Nephron (organoid): ENCODE measurements around the gene TENM4.

Source experiments
- H3K27ac Mint-ChIP-seq, 3 experiments: 2 replicates each; pipeline ENCODE4 v1.8.0; 2020; ENCODE audit warnings: mixed read lengths in 3 of 3, mild to moderate bottlenecking in 2 of 3, moderate library complexity in 1 of 3
- H3K27me3 Mint-ChIP-seq: 2 replicates; pipeline ENCODE4 v1.8.0; 2021; ENCODE audit warnings: low read depth, mild to moderate bottlenecking, moderate library complexity, mixed read lengths
- H3K36me3 Mint-ChIP-seq: 2 replicates; pipeline ENCODE4 v1.8.0; 2020; ENCODE audit warnings: low read depth, mixed read lengths
- H3K4me1 Mint-ChIP-seq: 2 replicates; pipeline ENCODE4 v1.8.0; 2020; ENCODE audit warnings: mixed read lengths
- H3K4me3 Mint-ChIP-seq, 3 experiments: 2 replicates each; pipeline ENCODE4 v1.8.0; 2020; ENCODE audit warnings: mild to moderate bottlenecking in 3 of 3, mixed read lengths in 3 of 3, moderate library complexity in 2 of 3
- H3K9me3 Mint-ChIP-seq: 2 replicates; pipeline ENCODE4 v1.8.0; 2020; ENCODE audit warnings: mixed read lengths
- TF ChIP-seq, protein P1 (sequence below), 3 experiments: fragments of 200-600 bp; sonication (generic); IDR thresholded peaks; one replicate each; pipeline ENCODE4 v1.5.0; 2021; ENCODE audit warnings: antibody characterized with exemption in 3 of 3; ENCODE audit not compliant: unreplicated experiment in 3 of 3

The TENM4 gene

DNA sequence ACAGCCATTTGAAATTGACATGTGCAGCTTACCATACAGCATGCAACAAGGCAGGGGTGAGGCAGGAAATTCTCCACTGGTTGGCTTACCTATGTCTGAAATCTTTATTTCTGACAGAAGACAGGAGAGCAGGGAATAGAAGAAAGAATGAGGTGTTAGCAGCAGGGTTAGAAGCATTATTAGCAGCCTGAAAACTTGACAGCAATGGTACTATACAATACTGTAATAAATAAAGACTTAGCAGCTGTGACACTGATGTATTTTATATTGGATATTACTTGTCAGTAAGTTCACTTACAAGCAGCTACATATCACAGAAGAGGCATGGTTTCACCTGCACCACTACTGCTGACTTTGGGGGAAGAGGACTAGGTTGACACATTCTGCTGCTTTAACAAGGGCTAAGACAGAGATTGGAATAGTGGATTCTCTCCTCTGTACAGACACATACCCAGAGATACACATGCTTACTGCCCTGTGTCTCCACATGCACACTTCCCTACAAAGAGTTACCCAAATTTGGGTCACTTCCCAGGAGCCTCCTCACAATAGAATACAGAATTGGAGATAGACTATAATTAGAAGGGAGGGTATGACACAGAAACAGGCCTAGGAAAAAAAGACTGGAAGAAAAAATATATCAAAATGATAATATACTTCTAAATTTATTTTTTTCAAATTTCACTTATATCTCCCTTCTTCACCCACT is 720.4 kb downstream of the TENM4 start:
- Mint-ChIP-seq H3K36me3 (peaks cover 71% of the 10 kb centered on the region), H3K27ac (no peak overlapping the region), H3K9me3 (no peaks in the 10 kb centered on the region), H3K4me3 (no peak overlapping the region), H3K4me1 (no peaks in the 10 kb centered on the region), H3K27me3 (no peaks in the 10 kb centered on the region)
- TF ChIP-seq, protein P1, sequence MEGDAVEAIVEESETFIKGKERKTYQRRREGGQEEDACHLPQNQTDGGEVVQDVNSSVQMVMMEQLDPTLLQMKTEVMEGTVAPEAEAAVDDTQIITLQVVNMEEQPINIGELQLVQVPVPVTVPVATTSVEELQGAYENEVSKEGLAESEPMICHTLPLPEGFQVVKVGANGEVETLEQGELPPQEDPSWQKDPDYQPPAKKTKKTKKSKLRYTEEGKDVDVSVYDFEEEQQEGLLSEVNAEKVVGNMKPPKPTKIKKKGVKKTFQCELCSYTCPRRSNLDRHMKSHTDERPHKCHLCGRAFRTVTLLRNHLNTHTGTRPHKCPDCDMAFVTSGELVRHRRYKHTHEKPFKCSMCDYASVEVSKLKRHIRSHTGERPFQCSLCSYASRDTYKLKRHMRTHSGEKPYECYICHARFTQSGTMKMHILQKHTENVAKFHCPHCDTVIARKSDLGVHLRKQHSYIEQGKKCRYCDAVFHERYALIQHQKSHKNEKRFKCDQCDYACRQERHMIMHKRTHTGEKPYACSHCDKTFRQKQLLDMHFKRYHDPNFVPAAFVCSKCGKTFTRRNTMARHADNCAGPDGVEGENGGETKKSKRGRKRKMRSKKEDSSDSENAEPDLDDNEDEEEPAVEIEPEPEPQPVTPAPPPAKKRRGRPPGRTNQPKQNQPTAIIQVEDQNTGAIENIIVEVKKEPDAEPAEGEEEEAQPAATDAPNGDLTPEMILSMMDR (IDR thresholded peaks at IDR 0.05; ENCODE audit: unreplicated experiment in 3 of 3): no peak

DNA sequence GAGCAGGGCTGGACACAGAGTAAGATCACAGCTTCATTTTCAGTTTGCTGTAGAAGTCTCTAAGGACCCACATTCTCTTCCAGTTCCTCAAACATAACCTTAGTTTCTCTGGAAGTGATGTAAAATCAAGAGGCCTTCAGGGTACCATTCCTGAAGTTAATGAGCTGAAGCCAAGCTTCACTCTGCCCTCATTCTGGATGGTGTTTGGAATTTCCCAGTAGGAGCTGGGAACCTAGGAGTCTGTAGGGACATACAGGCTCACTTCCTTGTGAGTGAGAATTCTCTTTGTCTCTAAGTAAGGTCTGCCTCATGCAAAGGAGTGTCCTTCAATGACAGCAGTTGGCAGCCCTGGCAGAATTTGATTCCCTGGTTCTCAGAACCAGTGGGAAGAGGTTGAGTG is 723.8 kb downstream of the TENM4 start:
- peaks cover 58% of the 10 kb centered on the region for H3K36me3 Mint-ChIP-seq
- no peaks in the 10 kb centered on the region for H3K4me1 Mint-ChIP-seq
- H3K27me3 Mint-ChIP-seq: no peaks in the 10 kb centered on the region
- no peaks in the 10 kb centered on the region for H3K9me3 Mint-ChIP-seq
- H3K4me3 Mint-ChIP-seq: no peak overlapping the region
- TF ChIP-seq, protein P1 (IDR thresholded peaks at IDR 0.05; ENCODE audit: unreplicated experiment in 3 of 3): no peak
- no peak overlapping the region for H3K27ac Mint-ChIP-seq

DNA sequence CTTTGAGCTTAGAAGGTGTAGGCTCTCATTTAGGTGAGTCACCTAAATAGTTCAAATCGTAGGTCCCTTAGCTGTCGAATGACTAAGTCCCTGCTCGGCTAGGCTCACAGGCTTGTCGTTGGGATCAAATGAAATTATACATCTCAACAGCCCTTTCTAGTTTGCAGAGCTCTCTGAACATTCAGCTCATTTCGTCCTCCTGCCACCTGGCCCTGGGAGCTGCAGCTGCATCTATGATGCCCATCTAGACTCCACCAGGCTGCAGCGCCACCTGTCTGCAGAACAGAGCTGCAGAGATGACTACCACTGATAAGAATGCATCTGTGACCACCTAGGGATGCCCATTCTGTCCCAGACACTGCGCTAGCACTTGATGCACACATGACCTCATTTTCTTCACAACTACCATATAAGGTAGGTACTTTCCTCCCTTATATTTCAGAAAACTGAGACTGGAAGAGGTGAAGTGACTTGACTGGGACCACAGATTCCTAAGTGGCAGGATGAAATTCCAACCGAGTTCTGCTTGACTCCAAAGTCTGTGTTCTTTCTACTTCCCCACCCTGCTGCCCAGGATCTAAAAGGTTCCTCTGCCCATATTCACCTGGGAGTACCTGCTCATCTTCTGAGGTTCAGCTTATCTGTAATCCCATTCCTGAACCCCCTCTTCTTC is 725.1 kb downstream of the TENM4 start:
- H3K27ac Mint-ChIP-seq: no peak overlapping the region
- TF ChIP-seq, protein P1 (IDR thresholded peaks at IDR 0.05; ENCODE audit: unreplicated experiment in 3 of 3): peak; percentile 43 to 70 (median 65)
- peaks cover 56% of the 10 kb centered on the region for H3K36me3 Mint-ChIP-seq
- no peaks in the 10 kb centered on the region for H3K27me3 Mint-ChIP-seq
- H3K4me3 Mint-ChIP-seq: no peak overlapping the region
- no peaks in the 10 kb centered on the region for H3K9me3 Mint-ChIP-seq
- H3K4me1 Mint-ChIP-seq: no peaks in the 10 kb centered on the region

DNA sequence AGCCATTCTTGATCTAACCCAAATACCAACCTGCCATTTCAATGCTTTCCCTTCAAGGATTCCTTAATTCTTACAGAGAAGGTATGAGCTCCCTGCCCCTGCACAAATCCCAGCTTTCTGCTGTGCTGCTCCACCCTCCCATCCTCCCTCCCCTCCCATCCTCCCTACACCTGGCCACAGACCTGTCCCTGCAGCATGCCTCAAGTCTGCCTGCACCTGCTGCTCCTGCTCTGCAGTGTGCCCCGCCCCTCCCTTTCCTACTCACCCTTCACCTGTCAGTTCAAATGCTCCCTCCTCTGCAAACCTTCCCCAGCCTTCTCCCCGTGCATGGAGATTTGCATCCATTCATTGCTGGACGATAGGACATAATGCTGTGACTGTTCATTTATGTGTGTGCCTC is 726.3 kb downstream of the TENM4 start:
- no peak overlapping the region for H3K4me3 Mint-ChIP-seq
- H3K27ac Mint-ChIP-seq: no peak overlapping the region
- H3K27me3 Mint-ChIP-seq: no peaks in the 10 kb centered on the region
- H3K36me3 Mint-ChIP-seq: peaks cover 48% of the 10 kb centered on the region
- no peaks in the 10 kb centered on the region for H3K4me1 Mint-ChIP-seq
- H3K9me3 Mint-ChIP-seq: no peaks in the 10 kb centered on the region
- TF ChIP-seq, protein P1 (IDR thresholded peaks at IDR 0.05; ENCODE audit: unreplicated experiment in 3 of 3): no peak

DNA sequence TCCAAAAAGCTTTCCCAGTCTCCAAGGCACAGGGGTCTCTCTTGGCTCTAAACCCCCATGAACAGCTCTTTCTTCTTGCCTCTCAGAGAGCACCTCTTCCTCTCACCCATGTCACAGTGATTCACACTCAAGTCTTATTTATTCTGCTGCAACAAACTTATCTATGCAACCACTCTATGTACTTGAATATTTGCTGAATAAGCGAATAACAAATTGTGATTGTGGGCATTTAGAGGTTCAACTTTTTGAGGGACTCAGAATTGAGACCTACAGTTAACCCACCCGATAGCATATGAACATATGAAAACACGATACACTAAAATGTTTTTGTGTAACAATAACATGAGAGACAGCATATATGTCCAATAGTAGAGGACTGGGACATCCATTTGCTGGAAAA is 729.1 kb downstream of the TENM4 start:
- TF ChIP-seq, protein P1 (IDR thresholded peaks at IDR 0.05; ENCODE audit: unreplicated experiment in 3 of 3): no peak
- Mint-ChIP-seq H3K9me3 (no peaks in the 10 kb centered on the region), H3K27me3 (no peaks in the 10 kb centered on the region), H3K36me3 (peaks cover 51% of the 10 kb centered on the region), H3K27ac (no peak overlapping the region), H3K4me3 (no peak overlapping the region), H3K4me1 (no peaks in the 10 kb centered on the region)

DNA sequence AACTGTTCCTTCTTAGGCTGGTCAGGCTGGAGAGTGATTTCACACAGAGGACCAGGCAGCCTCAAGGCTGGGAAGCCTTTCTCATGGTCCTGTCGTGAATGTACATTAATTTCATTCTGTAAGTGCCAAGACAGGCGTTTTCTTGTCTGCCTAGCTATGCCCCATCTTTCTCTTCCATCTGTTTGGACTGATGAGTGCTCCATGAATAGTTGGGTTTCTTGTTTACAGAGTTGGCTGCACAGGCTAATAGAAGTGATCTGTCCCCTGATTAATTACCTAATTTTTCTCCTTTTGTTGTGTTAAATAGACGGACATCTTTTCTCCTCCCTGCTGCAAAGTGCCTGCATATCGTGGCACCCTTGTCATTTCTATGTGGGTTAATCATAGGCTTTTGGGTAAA is 730.4 kb downstream of the TENM4 start:
- TF ChIP-seq, protein P1 (IDR thresholded peaks at IDR 0.05; ENCODE audit: unreplicated experiment in 3 of 3): no peak
- Mint-ChIP-seq H3K27ac (no peak overlapping the region), H3K36me3 (peaks cover 55% of the 10 kb centered on the region), H3K4me1 (no peaks in the 10 kb centered on the region), H3K9me3 (no peaks in the 10 kb centered on the region), H3K27me3 (no peaks in the 10 kb centered on the region), H3K4me3 (no peak overlapping the region)
